Tibial nerve (tissue), 4 donors: ENCODE measurements around the gene SKA1.
A peak's percentile ranks its signal among the peaks of the same experiment; 100 is the strongest.

ENCODE experiments used
- EP300 ChIP-seq, 2 donors: sonication (generic); formaldehyde crosslinking; IDR thresholded peaks; one replicate each; pipeline ENCODE4 v1.6.1; 2017; ENCODE audit warnings: antibody characterized with exemption in 2 of 2, mild to moderate bottlenecking in 1 of 2
- POLR2A ChIP-seq, 2 donors: fragments of 450-650 bp; IDR thresholded peaks; one replicate each; pipeline ENCODE4 v1.6.1; 2017; ENCODE audit warnings: antibody characterized with exemption in 2 of 2, mild to moderate bottlenecking in 2 of 2, moderate library complexity in 2 of 2
- TF ChIP-seq, protein P1 (sequence below), 5 experiments: fragments of 200-600 bp in 3 of 5; fragments of 450-650 bp in 2 of 5; sonication (generic) in 3 of 5; IDR thresholded peaks; one replicate each; pipeline ENCODE4 v1.5.1; 2016 to 2019; ENCODE audit warnings: antibody characterized with exemption in 5 of 5, mild to moderate bottlenecking in 3 of 5, moderate library complexity in 2 of 5

DNA sequence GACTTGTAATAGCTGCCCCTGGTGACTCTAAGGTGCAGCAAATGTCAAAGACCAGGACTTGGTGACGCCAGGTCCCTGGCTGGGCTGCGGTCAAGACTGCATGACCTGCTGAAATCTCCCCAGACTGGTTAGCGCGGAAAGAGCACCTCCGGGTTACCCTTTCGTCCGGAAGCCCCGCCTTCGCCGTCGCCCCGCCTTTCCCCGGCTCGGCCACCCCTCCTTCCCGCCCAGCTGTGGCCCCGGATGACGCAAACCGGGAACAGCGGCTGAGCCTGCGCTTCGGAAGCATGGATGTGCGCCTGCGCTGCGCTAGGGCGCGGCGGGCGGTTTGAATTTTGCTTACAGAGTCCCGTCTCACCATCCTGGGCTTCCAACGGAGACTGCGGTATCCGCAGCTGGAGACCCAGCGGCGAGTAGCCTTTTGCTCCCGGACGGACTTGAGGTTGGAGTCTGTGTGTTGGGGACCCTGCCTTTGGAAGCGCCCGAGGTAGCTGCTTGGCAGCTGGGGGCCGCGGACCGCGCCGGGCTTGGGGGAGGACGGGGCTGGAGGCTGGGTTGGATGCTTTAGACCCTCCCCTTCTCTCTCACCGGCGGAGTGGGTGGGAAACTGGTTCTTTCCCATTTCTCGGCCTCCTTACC is at the start of gene SKA1:
- peak; percentile 65 to 86 for TF ChIP-seq EP300 (IDR thresholded peaks at IDR 0.05)
- TF ChIP-seq, protein P1, sequence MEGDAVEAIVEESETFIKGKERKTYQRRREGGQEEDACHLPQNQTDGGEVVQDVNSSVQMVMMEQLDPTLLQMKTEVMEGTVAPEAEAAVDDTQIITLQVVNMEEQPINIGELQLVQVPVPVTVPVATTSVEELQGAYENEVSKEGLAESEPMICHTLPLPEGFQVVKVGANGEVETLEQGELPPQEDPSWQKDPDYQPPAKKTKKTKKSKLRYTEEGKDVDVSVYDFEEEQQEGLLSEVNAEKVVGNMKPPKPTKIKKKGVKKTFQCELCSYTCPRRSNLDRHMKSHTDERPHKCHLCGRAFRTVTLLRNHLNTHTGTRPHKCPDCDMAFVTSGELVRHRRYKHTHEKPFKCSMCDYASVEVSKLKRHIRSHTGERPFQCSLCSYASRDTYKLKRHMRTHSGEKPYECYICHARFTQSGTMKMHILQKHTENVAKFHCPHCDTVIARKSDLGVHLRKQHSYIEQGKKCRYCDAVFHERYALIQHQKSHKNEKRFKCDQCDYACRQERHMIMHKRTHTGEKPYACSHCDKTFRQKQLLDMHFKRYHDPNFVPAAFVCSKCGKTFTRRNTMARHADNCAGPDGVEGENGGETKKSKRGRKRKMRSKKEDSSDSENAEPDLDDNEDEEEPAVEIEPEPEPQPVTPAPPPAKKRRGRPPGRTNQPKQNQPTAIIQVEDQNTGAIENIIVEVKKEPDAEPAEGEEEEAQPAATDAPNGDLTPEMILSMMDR (IDR thresholded peaks at IDR 0.05) = no peak
- TF ChIP-seq POLR2A (IDR thresholded peaks at IDR 0.05) = peak in 1 of 2 donors; percentile 56
